Thoracic aorta (tissue), 2 donors: ENCODE results near the gene KAZN. TPM values are rescaled to one million over a fixed set of nuclear protein-coding genes. Genes with fewer than 3 reads are reported as not detected.

Experiments used
- ATAC-seq: fragments of 150-250 bp; one replicate; pipeline ENCODE4 v1.8.0; 2017; ENCODE audit warnings: low read depth; ENCODE audit not compliant: insufficient number of reproducible peaks, low FRiP score
- DNase-seq: peaks from one replicate; pipeline ENCODE4 v3.0.0-alpha.2; 2020; ENCODE audit warnings: low spot score
- H3K27ac ChIP-seq, 2 donors: fragments of 200-600 bp; sonication (generic); 1 replicate in 1 of 2; 2 replicates in 1 of 2; pipeline ENCODE4 v1.5.1; 2016; ENCODE audit warnings: mild to moderate bottlenecking in 2 of 2, moderate library complexity in 2 of 2
- H3K27me3 ChIP-seq: fragments of 200-600 bp; sonication (generic); replicated peaks from 2 replicates; pipeline ENCODE4 v1.6.0; 2016; ENCODE audit warnings: mild to moderate bottlenecking; ENCODE audit not compliant: insufficient read depth
- H3K36me3 ChIP-seq: fragments of 200-600 bp; sonication (generic); one replicate; pipeline ENCODE4 v1.5.1; 2016
- H3K4me1 ChIP-seq, 2 donors: fragments of 200-600 bp; sonication (generic); 1 replicate in 1 of 2; 2 replicates in 1 of 2; pipeline versions ENCODE4 v1.5.1 to v1.6.0; 2016; ENCODE audit warnings: low read depth in 2 of 2, mild to moderate bottlenecking in 1 of 2; ENCODE audit not compliant: control insufficient read depth in 1 of 2
- H3K4me3 ChIP-seq: fragments of 200-600 bp; sonication (generic); 2 replicates; pipeline ENCODE4 v1.5.1; 2016; ENCODE audit warnings: mild to moderate bottlenecking
- H3K9me3 ChIP-seq: fragments of 200-600 bp; sonication (generic); 2 replicates; pipeline ENCODE4 v1.5.1; 2016
- CTCF ChIP-seq: fragments of 200-600 bp; sonication (generic); IDR thresholded peaks from one replicate; pipeline ENCODE4 v1.5.1; 2019; ENCODE audit warnings: antibody characterized with exemption
- total RNA-seq, 2 donors: library from RNA; depleted of rRNA; stranded (reverse); fragments of >200 nt; gene quantifications; one replicate each; pipeline versions ENCODE4 v1.1.0 to v1.2.3, GENCODE V29; 2016

Gene KAZN
- total RNA-seq, 2 donors from 2014 or later, result 17.4 to 30.3 TPM

DNA sequence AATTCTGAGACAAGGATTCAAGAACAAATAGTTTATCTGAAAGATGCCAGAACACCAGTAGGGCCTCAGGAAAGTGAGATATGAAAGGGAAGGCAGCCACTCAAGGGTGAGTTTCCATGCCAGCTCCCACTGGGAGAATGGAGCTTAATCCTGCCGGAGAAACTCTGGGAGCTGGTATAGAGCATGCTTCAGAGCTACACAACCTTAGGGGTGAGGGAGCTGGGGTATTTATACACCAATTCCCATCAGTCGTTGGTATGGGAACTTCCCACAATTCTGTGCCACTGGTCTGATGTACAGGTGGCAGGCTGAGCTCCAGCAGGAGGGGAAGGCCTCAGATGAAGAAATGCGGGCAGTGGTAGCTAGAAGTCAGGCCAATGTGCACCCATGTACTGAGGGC is 86.6 kb downstream of the KAZN start:
- H3K9me3 ChIP-seq, result peaks cover 3% of the 10 kb centered on the region
- ATAC-seq (no peak), DNase-seq (no peak)
- no peaks in the 10 kb centered on the region for H3K27me3 ChIP-seq
- H3K4me1 ChIP-seq, result no peaks in the 10 kb centered on the region
- no peak overlapping the region for H3K4me3 ChIP-seq
- no peak for TF ChIP-seq CTCF
- no peaks in the 10 kb centered on the region for H3K36me3 ChIP-seq
- no peak overlapping the region for H3K27ac ChIP-seq

DNA sequence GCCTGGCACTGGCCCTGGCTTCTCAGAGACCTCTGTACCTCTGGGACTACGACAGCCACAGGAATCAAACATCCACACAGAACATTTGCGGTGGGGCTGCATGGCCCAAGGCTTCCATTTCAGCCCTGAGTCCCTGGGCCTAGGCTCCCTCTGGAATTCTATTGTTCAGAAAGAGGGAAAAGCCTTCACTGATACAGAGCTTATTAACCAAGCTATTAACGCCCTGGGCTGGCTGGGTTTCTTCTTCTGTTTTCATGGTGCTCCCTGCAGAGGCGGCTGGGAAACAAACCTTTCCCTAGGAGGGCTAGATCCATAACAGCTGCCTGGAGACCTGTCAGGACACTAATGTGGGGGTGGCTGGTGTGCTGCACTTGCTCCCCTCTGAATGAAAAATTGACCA is 88.2 kb downstream of the KAZN start:
- ATAC-seq (no peak), DNase-seq (no peak)
- Histone ChIP-seq H3K27me3 (no peaks in the 10 kb centered on the region), H3K4me1 (no peaks in the 10 kb centered on the region), H3K4me3 (no peak overlapping the region), H3K36me3 (no peaks in the 10 kb centered on the region), H3K27ac (no peak overlapping the region), H3K9me3 (peaks cover 3% of the 10 kb centered on the region)
- TF ChIP-seq CTCF, result no peak

DNA sequence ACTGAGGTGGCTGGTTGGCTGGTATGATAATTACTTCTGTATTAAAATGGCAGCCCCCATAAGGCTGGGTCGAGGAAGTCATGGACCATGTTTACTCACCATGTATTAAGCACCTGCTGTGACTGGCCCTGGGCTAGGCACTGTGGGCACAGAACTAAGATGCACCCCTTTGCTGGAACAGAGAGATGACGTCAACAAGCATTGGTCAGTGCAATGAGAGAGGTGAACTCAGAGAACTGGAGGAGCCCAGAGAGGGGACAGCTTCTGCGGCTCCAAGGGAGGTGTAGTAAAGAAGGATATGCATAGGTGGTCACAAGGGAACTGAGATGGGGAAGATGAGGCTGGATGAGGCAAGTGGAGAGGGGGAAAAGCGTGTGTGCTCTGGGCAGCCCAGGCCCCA is 88.7 kb downstream of the KAZN start:
- Histone ChIP-seq H3K27ac (no peak overlapping the region), H3K4me1 (no peaks in the 10 kb centered on the region), H3K4me3 (no peak overlapping the region), H3K27me3 (no peaks in the 10 kb centered on the region), H3K9me3 (peaks cover 3% of the 10 kb centered on the region), H3K36me3 (no peaks in the 10 kb centered on the region)
- no peak for ATAC-seq
- TF ChIP-seq CTCF, result no peak
- DNase-seq, result no peak

DNA sequence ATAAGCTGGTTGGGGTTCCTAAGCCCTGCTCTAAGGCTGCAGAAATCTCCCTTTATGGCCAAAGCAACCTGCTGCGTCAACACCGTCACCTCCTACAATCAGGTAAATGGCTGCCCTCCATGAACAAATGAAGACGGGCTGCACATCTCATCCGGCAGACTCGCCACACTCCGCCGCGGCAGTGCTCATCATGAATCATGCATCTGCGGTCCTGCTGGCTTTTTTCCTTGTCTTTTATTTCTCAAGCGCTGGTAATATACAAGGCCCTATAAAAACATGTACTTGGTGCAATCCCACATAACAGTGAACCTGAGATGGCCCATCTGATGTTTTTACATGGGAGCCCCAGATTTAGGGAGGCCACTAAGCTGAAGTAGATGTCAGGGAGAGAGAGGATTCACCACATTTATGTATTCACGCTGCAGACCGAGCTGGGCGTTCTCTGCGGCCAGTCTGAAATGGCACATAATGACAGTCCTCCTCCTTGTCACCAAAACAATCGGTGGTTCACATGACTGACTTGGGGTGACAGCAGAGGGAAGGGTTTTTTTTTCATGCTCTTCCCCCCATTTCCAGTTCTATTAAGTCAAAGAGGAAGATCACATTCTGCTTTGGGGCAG is 91.6 kb downstream of the KAZN start:
- Histone ChIP-seq H3K9me3 (no peaks in the 10 kb centered on the region), H3K4me3 (no peak overlapping the region), H3K36me3 (no peaks in the 10 kb centered on the region), H3K4me1 (no peaks in the 10 kb centered on the region), H3K27ac (no peak overlapping the region), H3K27me3 (no peaks in the 10 kb centered on the region)
- ATAC-seq, result no peak
- no peak for DNase-seq
- TF ChIP-seq CTCF, result no peak

GRCh38 chr1:14693949-14694348 is 95.5 kb downstream of the KAZN start:
- DNase-seq (no peak), ATAC-seq (no peak)
- Histone ChIP-seq H3K27me3 (no peaks in the 10 kb centered on the region), H3K9me3 (no peaks in the 10 kb centered on the region), H3K36me3 (no peaks in the 10 kb centered on the region), H3K27ac (no peak overlapping the region), H3K4me1 (no peaks in the 10 kb centered on the region), H3K4me3 (no peak overlapping the region)
- no peak for TF ChIP-seq CTCF
